Measurements from ENCODE around the gene ELP1. TPM values are rescaled to one million over a fixed set of nuclear protein-coding genes. Genes with fewer than 3 reads are reported as not detected.

Gene ELP1
- total RNA-seq, 6 experiments from 2014 or later = 10.4 to 20.6 (median 13.0) TPM

DNA sequence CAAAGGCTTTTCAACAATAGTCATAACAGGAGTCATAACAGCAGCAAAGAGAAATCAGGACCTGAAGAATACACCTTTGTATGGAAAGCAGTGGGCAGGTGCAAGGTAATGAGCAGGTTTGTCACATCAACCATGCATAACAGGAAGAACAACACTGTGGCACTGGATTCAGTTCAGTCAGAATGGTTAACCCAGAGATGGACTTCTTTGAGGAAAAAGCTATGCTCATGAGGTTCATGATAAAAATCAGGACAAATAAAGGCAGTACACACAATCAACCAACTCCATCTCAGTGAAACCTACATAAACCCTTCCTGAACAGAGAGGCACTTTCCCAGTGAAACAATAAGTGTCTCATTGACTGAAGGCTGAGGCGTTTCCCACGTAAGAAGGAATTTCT lies 27.2 kb upstream of the ELP1 start:
- H3K4me3 ChIP-seq = no peak overlapping the region
- intact Hi-C loops (cut with DNase I) = no loop called here
- 100% methylated on average over 2 of the region's 2 CpGs for WGBS (ENCODE audit: insufficient coverage, low coverage, low lambda C conversion rate, missing lambda C conversion rate)
- TF ChIP-seq POLR2A (IDR thresholded peaks at IDR 0.05) (no peak), CTCF (IDR thresholded peaks at IDR 0.05) (no peak)
- H3K27me3 ChIP-seq = no peaks in the 10 kb centered on the region
- no peak for DNase-seq
- no peaks in the 10 kb centered on the region for H3K9me3 ChIP-seq
- H3K4me1 ChIP-seq = no peaks in the 10 kb centered on the region
- H3K27ac ChIP-seq = no peak overlapping the region
- no peaks in the 10 kb centered on the region for H3K36me3 ChIP-seq
- ATAC-seq = no peak

- H3K4me3 ChIP-seq = no peak overlapping the region
- no peak overlapping the region for H3K27ac ChIP-seq
- no peaks in the 10 kb centered on the region for H3K9me3 ChIP-seq
- intact Hi-C loops (cut with DNase I) = no loop called here
- DNase-seq = no peak
- no peaks in the 10 kb centered on the region for H3K36me3 ChIP-seq
- no peak for ATAC-seq
- TF ChIP-seq POLR2A (IDR thresholded peaks at IDR 0.05) (no peak), CTCF (IDR thresholded peaks at IDR 0.05) (no peak)
- 61% methylated on average over 6 of the region's 6 CpGs for WGBS (ENCODE audit: insufficient coverage, low coverage, low lambda C conversion rate, missing lambda C conversion rate)
- no peaks in the 10 kb centered on the region for H3K4me1 ChIP-seq
- H3K27me3 ChIP-seq = no peaks in the 10 kb centered on the region
These were observed 26.4 kb upstream of the ELP1 start for GRCh38 chr9:108960331-108960730.

DNA sequence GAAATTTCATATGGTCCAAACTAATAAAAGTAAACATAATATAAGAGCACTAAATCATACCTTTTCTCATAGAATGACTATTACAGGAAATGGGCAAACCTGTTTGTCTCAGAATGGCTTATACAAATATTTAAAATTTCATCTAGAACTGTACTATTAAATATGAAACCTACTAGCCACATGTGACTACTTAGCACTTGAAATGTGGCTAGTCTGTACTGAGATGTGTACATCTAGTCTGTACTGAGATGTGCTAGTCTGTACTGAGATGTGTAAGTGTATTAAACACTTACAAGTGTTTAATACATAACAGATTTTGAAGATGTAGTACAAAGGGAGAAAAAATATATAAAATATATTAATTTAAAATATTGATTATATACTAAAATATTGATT lies 22.7 kb upstream of the ELP1 start:
- Histone ChIP-seq H3K27ac (no peak overlapping the region), H3K9me3 (no peaks in the 10 kb centered on the region), H3K4me1 (no peaks in the 10 kb centered on the region), H3K27me3 (no peaks in the 10 kb centered on the region), H3K36me3 (no peaks in the 10 kb centered on the region), H3K4me3 (no peak overlapping the region)
- TF ChIP-seq POLR2A (IDR thresholded peaks at IDR 0.05) (no peak), CTCF (IDR thresholded peaks at IDR 0.05) (no peak)
- intact Hi-C loops (cut with DNase I) = no loop called here
- DNase-seq (no peak), ATAC-seq (no peak)

DNA sequence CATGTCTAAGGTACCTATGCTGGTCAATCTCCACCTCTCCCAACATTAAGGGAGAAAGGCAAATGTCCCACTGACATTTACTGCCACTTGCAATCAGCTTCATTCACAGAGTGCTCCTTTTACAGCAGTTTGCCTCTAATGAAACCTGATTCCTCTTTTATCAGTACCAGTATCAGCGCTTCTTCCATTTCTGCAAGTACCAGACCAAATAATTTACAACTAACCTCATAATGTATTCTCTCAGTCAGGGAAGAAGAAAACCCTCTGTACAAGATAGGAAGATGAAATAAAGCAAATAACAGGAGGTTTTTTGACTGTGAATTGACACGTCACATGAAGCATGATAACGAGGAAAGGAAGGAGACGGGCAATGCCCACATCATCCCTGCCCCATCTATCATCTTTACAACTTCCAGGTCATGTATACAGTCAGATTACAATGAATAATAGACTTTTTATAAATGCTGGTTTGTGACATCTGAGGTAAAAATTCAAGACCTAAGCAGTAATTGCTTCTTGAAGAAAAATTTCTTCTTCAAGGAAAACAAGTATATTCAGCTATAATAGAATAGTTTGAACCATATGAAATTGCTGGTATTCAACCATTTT lies 22.2 kb upstream of the ELP1 start:
- 76% methylated on average over 4 of the region's 4 CpGs for WGBS (ENCODE audit: insufficient coverage, low coverage, low lambda C conversion rate, missing lambda C conversion rate)
- Histone ChIP-seq H3K4me3 (no peak overlapping the region), H3K9me3 (no peaks in the 10 kb centered on the region), H3K27me3 (no peaks in the 10 kb centered on the region), H3K4me1 (no peaks in the 10 kb centered on the region), H3K27ac (no peak overlapping the region), H3K36me3 (no peaks in the 10 kb centered on the region)
- ATAC-seq (no peak), DNase-seq (no peak)
- TF ChIP-seq POLR2A (IDR thresholded peaks at IDR 0.05) (no peak), CTCF (IDR thresholded peaks at IDR 0.05) (no peak)
- intact Hi-C loops (cut with DNase I) = no loop called here
